Measurements from ENCODE around the gene TDRD12.
"Not testable (repeated sequence)": the region's sequence is repeated elsewhere in the genome, so short reads cannot be mapped to it uniquely, and the experiment has no call there.

Gene TDRD12

GRCh38 chr19:32831611-32832010 lies 112.0 kb downstream of the TDRD12 start:
- Histone ChIP-seq H3K4me2 (ENCODE audit: low read depth, low read length, poor library complexity, severe bottlenecking) (no peak overlapping the region), H3K9me2 (replicated peaks; ENCODE audit: insufficient read depth, low read length) (no peaks in the 10 kb centered on the region), H3K27me3 (ENCODE audit: low read length) (no peaks in the 10 kb centered on the region), H3K9me3 (ENCODE audit: insufficient read depth, low read length) (no peaks in the 10 kb centered on the region), H3K27ac (ENCODE audit: low read depth, low read length) (no peak overlapping the region), H3K4me3 (ENCODE audit: insufficient read depth, low read length, poor library complexity, severe bottlenecking) (no peak overlapping the region), H2AFZ (ENCODE audit: low read depth, low read length, severe bottlenecking) (no peak overlapping the region), H3F3A (ENCODE audit: insufficient read depth) (no peaks in the 10 kb centered on the region), H3K9ac (ENCODE audit: low read length) (no peak overlapping the region), H3K79me2 (ENCODE audit: insufficient read depth, low read length) (no peaks in the 10 kb centered on the region), H4K20me1 (ENCODE audit: low read depth, low read length) (no peaks in the 10 kb centered on the region), H3K36me3 (ENCODE audit: low read length) (no peaks in the 10 kb centered on the region)
- no peak for TF ChIP-seq CTCF (IDR thresholded peaks at IDR 0.05; ENCODE audit: insufficient read depth, low read length, poor library complexity, severe bottlenecking)
- no peak for TF ChIP-seq EZH2phosphoT487 (conservative IDR thresholded peaks at IDR 0.05; ENCODE audit: low read length)

GRCh38 chr19:32832094-32832493 lies 112.5 kb downstream of the TDRD12 start:
- not testable (repeated sequence) for H3K9me2 ChIP-seq (replicated peaks; ENCODE audit: insufficient read depth, low read length); H3K36me3 ChIP-seq (ENCODE audit: low read length); H3K9me3 ChIP-seq (ENCODE audit: insufficient read depth, low read length); H4K20me1 ChIP-seq (ENCODE audit: low read depth, low read length); H3K27ac ChIP-seq (ENCODE audit: low read depth, low read length); H2AFZ ChIP-seq (ENCODE audit: low read depth, low read length, severe bottlenecking); H3F3A ChIP-seq (ENCODE audit: insufficient read depth); H3K9ac ChIP-seq (ENCODE audit: low read length); H3K27me3 ChIP-seq (ENCODE audit: low read length); H3K4me2 ChIP-seq (ENCODE audit: low read depth, low read length, poor library complexity, severe bottlenecking); H3K4me3 ChIP-seq (ENCODE audit: insufficient read depth, low read length, poor library complexity, severe bottlenecking); H3K79me2 ChIP-seq (ENCODE audit: insufficient read depth, low read length)

- H3F3A ChIP-seq (ENCODE audit: insufficient read depth); H3K79me2 ChIP-seq (ENCODE audit: insufficient read depth, low read length); H3K27me3 ChIP-seq (ENCODE audit: low read length); H3K4me3 ChIP-seq (ENCODE audit: insufficient read depth, low read length, poor library complexity, severe bottlenecking); H3K4me2 ChIP-seq (ENCODE audit: low read depth, low read length, poor library complexity, severe bottlenecking); H3K9me2 ChIP-seq (replicated peaks; ENCODE audit: insufficient read depth, low read length); H3K9me3 ChIP-seq (ENCODE audit: insufficient read depth, low read length); H3K36me3 ChIP-seq (ENCODE audit: low read length); H2AFZ ChIP-seq (ENCODE audit: low read depth, low read length, severe bottlenecking); H3K27ac ChIP-seq (ENCODE audit: low read depth, low read length); H4K20me1 ChIP-seq (ENCODE audit: low read depth, low read length); H3K9ac ChIP-seq (ENCODE audit: low read length): not testable (repeated sequence)
Observed at GRCh38 chr19:32832825-32833224, 113.3 kb downstream of the TDRD12 start.

GRCh38 chr19:32833388-32833787 lies 113.8 kb downstream of the TDRD12 start:
- H4K20me1 ChIP-seq (ENCODE audit: low read depth, low read length); H3K9me3 ChIP-seq (ENCODE audit: insufficient read depth, low read length); H3F3A ChIP-seq (ENCODE audit: insufficient read depth); H3K4me2 ChIP-seq (ENCODE audit: low read depth, low read length, poor library complexity, severe bottlenecking); H3K4me3 ChIP-seq (ENCODE audit: insufficient read depth, low read length, poor library complexity, severe bottlenecking); H3K9ac ChIP-seq (ENCODE audit: low read length); H3K9me2 ChIP-seq (replicated peaks; ENCODE audit: insufficient read depth, low read length); H3K79me2 ChIP-seq (ENCODE audit: insufficient read depth, low read length); H3K27me3 ChIP-seq (ENCODE audit: low read length); H3K27ac ChIP-seq (ENCODE audit: low read depth, low read length); H3K36me3 ChIP-seq (ENCODE audit: low read length); H2AFZ ChIP-seq (ENCODE audit: low read depth, low read length, severe bottlenecking): not testable (repeated sequence)

- no peaks in the 10 kb centered on the region for H4K20me1 ChIP-seq (ENCODE audit: low read depth, low read length)
- no peak overlapping the region for H3K4me2 ChIP-seq (ENCODE audit: low read depth, low read length, poor library complexity, severe bottlenecking)
- H2AFZ ChIP-seq (ENCODE audit: low read depth, low read length, severe bottlenecking): no peak overlapping the region
- no peak overlapping the region for H3K9ac ChIP-seq (ENCODE audit: low read length)
- no peak for TF ChIP-seq EZH2phosphoT487 (conservative IDR thresholded peaks at IDR 0.05; ENCODE audit: low read length)
- TF ChIP-seq CTCF (IDR thresholded peaks at IDR 0.05; ENCODE audit: insufficient read depth, low read length, poor library complexity, severe bottlenecking): no peak
- H3K27me3 ChIP-seq (ENCODE audit: low read length): no peaks in the 10 kb centered on the region
- H3K36me3 ChIP-seq (ENCODE audit: low read length): no peaks in the 10 kb centered on the region
- H3K27ac ChIP-seq (ENCODE audit: low read depth, low read length): no peak overlapping the region
- H3K4me3 ChIP-seq (ENCODE audit: insufficient read depth, low read length, poor library complexity, severe bottlenecking): no peak overlapping the region
- no peaks in the 10 kb centered on the region for H3K9me2 ChIP-seq (replicated peaks; ENCODE audit: insufficient read depth, low read length)
- H3K9me3 ChIP-seq (ENCODE audit: insufficient read depth, low read length): peaks cover 8% of the 10 kb centered on the region; the same call in 1 of the 2 replicates
- H3F3A ChIP-seq (ENCODE audit: insufficient read depth): no peaks in the 10 kb centered on the region
- H3K79me2 ChIP-seq (ENCODE audit: insufficient read depth, low read length): no peaks in the 10 kb centered on the region
Observed at GRCh38 chr19:32837531-32837930, 118.0 kb downstream of the TDRD12 start.

All from SU-DHL-6 (cell line).